Stimulated activated CD8-positive, alpha-beta memory T cell treated with anti-CD3 and anti-CD28 coated beads, Interleukin-7, amount 100 ng/mL, for 1 hour (primary cell): ENCODE data around the gene LOC101059915.
"Not testable (repeated sequence)": the region's sequence is repeated elsewhere in the genome, so short reads cannot be mapped to it uniquely, and the experiment has no call there.

Experiments
- DNase-seq, 2 donors: peaks; one replicate each; pipeline ENCODE4 v3.0.0-alpha.2; 2020; ENCODE audit warnings: low read depth in 2 of 2

Gene LOC101059915

DNA sequence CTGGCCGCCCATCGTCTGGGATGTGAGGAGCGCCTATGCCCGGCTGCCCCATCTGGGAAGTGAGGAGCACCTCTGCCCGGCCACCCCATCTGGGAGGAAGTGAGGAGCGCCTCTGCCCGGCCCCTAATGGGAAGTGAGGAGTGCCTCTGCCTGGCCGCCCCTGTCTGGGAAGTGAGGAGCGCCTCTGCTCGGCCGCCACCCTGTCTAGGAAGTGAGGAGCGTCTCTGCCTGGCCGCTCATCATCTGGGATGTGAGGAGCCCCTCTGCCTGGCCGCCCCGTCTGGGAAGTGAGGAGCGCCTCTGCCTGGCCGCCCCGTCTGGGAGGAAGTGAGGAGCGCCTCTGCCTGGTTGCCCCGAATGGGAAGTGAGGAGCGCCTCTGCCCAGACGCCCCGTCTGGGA lies 8.3 kb downstream of the LOC101059915 start:
- not testable (repeated sequence) for DNase-seq

DNA sequence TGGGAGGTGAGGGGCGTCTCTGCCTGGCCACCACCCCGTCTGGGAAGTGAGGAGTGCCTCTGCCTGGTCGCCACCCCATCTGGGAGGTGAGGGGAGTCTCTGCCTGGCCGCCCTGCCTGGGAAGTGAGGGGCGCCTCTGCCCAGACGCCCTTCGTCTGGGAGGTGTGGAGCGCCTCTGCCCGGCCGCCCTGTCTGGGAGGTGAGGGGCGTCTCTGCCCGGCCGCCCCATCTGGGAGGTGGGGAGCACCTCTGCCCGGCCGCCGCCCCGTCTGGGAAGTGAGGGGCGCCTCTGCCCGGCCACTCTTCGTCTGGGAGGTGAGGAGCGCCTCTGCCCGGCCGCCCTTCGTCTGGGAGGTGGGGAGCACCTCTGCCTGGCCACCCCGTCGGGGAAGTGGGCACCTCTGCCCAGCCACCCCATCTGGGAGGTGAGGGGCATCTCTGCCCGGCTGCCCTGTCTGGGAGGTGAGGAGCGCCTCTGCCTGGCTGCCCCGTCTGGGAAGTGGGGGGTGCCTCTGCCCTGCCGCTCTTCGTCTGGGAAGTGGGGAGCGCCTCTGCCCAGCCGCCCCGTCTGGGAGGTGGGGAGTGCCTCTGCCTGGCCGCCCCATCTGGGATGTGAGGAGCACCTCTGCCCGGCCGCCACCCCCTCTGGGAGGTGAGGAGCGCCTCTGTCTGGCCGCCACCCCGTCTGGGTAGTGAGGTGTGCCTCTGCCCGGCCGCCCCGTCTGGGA lies 8.9 kb downstream of the LOC101059915 start:
- DNase-seq, result not testable (repeated sequence)

DNA sequence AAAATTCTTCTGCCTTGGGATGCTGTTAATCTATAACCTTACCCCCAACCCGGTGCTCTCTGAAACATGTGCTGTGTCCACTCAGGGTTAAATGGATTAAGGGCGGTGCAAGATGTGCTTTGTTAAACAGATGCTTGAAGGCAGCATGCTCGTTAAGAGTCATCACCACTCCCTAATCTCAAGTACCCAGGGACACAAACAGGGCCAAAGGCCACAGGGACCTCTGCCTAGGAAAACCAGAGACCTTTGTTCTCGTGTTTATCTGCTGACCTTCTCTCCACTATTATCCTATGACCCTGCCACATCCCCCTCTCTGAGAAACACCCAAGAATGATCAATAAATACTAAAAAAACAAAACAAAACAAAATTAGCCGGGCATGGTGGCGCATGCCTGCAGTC lies 9.8 kb downstream of the LOC101059915 start:
- DNase-seq, result not testable (repeated sequence)

DNA sequence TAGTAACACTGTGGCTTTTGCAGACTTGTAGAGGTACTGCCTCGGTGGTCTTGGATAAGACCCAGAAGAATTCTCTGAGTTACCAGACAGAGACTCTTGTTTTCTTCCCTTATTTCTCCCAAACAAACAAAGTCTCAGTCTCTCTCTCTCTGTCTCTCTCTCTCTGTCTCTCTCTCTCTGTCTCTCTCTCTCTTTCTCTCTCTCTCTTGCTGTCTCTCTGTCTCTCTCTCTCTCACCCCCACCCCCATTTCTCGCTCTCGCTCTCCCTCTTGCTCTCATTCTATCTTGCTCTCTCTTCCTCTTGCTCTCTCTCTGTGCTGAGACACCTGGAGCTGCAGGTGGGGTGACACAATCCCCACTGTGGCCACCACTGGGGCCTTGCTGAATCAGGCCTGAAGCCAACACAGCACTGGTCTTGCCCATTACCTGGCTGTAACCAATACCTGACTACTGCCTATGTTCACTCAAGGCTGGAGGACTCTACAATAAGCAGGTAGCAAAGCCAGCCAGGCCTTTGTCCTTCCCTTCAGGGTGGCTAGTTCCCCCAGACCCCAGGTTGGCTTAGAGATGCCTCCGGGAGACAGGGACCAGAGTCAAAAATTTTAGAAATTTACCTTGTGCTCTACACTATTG lies 12.3 kb downstream of the LOC101059915 start:
- no peak for DNase-seq

DNA sequence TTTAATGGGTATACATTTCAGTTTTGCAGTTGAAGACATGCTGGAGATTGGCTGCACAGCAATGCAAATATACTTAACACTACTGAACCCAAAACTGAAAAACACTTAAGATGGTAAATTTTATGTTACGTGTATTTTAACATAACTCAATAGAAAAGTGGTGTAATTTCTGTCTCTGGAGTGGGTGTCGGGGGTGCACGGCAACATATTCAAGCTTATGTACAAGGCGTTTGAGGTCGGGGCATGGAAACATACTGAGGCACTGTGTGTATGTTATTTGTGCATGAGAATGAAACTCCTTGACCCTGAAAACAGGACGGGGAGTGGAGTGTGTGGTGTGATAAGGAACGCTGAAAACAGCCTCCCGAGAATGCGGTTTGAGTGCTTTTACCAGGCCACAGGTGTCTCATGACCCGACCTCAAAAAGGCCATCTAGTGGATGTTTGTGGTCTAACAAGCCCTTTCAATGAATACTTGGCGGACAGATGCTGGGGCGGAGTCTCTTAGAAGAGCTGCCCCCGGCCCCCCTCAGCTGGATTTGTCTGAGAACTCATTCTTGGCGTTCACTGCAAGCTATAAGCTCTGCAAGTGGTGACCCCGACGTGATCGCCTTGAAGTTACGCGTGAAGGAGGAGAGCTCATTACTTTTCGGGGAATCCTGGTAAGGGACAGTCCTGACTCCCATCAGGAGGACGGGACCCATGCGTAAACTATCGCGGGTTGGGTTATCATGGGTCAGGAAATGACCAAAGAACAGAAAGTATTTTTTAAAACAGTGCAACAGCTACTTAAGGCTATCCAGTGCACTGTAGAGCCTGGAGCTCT lies 29.5 kb downstream of the LOC101059915 start:
- DNase-seq, result not testable (repeated sequence)

DNA sequence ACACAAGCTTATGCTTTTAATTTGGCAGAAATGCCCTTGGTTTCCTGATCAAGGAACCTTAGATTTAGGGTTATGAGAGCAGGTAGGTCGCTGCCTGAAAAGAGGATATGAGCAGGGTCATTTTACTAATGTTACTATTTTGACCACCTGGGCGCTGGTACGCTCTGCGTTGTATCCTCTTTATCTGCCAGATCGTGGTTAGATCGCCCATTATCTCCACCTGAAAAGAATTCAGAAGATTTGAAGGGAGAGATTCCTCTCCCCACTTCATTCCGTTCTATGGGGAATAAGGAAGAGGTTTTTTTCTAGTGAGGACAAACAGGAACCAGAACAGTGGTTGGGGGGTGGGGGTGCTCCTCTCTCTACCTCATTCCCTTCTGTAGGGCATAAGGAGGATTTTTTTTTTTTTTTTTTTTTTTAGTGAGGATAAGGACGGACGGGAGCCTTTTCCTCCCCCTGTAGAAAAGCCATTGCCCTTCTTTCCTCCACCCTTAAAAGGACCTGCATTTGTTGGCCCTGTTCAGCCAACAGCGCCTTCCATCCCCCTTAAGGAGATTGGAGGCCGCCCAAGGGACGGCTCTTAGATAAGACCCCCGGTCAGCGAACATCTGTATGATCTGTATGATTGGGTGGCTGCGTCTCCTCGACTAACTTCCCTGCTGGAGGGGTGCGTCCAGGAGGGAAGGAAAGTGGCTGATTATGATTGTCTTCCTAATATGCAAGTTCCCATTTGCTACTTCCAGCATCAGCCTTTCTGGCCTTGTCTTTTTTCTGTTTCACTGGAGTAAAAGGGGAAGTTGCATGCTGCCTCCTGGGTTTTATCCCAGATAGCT lies 30.3 kb downstream of the LOC101059915 start:
- not testable (repeated sequence) for DNase-seq

DNA sequence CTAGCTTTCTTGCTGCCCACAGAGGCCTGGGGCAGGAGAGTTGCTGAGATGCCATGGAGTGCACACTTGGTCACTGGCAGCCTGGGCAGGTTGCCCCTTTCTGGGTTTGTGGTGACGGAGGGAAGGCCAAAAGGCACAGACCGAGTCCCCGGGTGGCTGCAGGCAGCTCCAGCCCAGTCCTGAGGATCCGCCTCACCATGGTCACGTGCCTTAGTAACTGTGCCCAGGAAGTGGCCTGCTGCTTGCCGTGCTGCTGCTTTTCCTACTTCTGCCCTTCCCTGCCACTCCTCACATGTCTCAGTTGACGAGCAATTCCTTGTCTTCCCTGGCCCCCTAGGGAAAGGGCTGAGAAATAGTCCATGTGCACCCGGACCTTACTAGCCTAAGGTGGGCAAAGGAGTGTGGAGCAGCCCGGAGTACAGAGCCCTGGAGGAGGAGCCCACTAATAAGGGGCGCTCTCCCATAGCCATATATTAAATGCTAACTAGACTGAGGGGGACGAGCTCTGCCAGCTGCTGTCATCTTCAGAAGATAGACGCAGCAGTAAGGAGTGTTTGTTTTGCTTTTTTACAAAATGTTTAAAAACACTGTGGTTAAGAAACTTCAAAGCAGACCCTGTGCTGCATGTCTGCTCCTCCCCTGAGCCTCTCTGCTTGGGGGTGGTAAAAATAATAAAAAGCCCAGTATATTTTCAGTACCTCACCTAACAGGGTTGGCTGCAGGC lies 31.1 kb downstream of the LOC101059915 start:
- DNase-seq, result not testable (repeated sequence)

DNA sequence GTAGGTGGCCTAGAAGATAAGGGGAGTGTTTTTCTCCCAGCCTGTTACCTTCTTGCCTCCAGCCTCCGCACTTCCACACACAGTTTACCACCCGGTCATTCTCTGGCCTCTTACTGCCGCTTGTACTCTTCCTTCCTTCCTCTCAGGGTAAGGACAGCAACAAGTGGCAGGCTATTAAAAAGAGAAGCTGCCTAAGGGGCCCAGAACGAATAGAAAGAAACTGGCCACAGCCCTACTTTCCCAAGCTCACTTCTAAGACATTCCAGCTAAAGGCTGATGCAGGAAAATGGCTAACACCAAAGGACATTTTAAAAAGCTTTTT lies 31.6 kb downstream of the LOC101059915 start:
- not testable (repeated sequence) for DNase-seq

DNA sequence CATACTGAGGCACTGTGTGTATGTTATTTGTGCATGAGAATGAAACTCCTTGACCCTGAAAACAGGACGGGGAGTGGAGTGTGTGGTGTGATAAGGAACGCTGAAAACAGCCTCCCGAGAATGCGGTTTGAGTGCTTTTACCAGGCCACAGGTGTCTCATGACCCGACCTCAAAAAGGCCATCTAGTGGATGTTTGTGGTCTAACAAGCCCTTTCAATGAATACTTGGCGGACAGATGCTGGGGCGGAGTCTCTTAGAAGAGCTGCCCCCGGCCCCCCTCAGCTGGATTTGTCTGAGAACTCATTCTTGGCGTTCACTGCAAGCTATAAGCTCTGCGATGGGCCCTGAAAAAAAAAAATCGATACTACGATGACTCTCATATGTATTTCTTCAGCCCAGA lies 35.5 kb downstream of the LOC101059915 start:
- DNase-seq, result not testable (repeated sequence)

DNA sequence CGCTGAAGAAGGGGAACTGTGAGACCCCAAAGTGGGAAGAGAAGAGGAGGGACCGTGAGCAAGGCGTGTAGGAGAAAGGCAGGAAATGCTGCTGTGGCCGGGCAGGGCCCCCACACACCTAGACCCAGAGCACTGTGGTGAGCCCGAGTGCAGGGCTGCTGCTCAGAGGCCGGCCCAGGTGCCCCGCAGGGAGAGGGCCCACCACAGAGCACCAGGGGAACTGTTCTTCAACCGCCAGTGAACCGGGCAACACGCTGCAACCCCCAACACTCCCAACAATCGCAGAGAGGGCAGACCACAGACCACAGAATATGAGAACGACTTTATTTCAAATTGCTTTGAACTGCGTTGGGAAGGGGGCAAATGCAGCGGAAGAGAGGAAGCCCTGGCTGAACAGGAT lies 46.7 kb downstream of the LOC101059915 start:
- DNase-seq, result not testable (repeated sequence)

DNA sequence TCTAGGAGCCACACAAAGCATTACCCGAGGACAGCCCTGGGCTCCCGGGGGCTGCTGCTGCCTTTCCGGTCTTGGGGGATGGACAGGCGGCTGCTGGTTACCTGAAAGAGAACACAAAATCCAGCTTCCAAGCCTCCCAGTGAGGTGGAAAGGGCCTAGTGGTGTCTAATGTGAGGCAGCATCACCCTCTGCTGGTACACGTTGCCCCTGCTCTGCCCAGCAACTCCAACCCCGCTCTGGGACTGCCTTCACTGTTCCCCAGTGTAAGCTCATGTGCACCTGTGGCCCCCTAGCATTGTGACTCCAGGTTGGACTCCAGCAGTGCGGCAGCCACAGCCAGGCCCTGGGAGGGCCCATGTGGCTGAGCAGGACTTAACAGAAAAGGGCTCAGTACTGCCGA lies 48.2 kb downstream of the LOC101059915 start:
- not testable (repeated sequence) for DNase-seq

DNA sequence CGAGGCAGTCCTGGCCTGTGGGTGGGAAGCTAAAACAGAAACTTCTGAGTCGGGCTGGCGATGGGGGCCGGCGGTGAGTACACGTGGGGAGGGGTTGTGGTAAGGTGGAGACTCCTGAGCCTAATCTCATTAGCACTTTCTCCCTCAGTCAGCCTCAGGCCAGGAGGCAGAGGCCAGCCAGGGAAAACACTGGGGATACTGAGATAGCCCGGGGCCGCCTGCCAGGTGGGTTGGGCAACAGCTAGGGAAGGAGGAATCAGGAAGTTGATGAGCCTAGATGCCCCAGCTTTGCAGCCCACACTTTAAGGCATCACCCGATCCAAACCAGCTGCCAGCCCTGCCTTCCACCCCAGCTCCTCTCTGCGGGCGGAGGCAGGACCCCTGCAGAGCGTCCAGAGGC lies 49.0 kb downstream of the LOC101059915 start:
- DNase-seq, result not testable (repeated sequence)

DNA sequence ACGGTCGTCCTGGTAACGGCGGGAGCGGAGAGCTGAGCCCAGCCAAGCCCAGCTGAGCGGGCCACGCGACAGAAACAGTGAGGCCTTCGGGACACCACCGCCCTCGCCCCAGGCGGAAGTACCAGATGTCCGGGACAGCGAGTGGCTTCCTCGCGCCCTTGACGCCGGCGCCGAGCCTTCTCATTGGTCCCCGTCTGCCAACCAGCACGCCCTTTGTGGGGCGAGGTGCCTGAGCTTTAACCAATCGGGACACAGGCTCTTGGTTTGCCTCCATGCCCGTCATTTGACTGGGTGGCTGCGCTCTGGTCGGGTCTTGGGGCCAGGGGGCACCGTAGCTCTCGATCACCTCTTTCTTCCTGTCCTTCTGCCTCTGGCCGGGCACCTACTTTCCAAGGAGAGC lies 50.8 kb downstream of the LOC101059915 start, which contains the start of gene CXorf49:
CXorf49 (minus strand) TSS at position 101 of the 400 bp plus-strand sequence. CDS start 134 bp downstream, outside the sequence.
- not testable (repeated sequence) for DNase-seq

DNA sequence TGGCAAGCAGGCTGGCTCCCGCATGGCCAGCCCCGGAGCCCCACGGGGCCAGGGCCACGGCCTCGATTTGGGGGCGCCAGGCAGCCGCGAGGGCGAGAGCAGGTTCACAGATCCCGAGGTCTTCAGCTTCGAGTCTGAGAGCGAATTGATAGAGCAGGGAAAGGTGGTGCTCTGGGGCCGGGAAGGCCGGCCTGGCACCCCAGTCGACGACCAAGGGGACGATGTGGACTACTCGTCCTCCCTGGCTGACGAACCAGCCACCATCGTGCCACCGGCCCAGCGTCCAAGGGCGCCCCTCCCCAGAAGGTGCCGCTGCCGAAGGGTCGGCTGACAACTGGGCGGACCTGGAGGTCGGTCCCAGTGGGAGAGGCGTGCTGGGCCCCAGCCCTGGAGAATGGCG lies 51.8 kb downstream of the LOC101059915 start:
- DNase-seq, result not testable (repeated sequence)

DNA sequence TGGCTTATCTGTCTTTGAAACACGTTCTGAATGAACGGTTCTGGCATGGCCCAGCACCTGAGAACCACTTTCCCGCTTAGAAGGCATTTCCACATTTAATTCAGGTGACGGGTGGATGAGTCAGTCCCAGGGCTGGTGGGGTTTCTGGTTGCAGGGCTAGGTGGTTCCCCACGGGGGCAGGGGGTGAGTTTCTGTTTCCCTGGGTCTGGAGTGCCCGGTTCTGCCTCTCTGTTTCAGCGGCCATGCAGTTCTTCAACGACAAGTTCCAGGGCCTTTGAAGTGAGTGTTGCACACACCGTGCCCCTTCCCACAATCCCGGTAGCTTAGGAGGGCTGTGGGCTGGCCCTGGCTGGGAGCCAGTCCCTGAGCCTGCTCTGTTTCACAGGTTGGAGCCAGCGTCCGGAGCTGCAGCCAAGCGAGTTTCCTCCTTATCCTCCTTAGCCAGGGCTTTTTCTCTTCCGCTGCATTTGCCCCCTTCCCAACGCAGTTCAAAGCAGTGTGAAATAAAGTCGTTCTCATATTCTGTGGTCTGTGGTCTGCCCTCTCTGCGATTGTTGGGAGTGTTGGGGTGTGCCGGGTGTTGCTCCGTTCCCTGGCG lies 53.0 kb downstream of the LOC101059915 start:
- not testable (repeated sequence) for DNase-seq
